Astrocyte (in vitro differentiated cells and primary cell): Measurements from ENCODE around the gene SPO11. TPM values are rescaled to one million over a fixed set of nuclear protein-coding genes. Genes with fewer than 3 reads are reported as not detected.

ENCODE experiments used
- DNase-seq: peaks from one replicate; pipeline ENCODE4 v3.0.0-alpha.2; 2010; ENCODE audit warnings: low read depth
- FAIRE-seq: peaks from 2 replicates; lab custom pipeline; 2011; peaks lifted over from hg19 to GRCh38; lab: Jason Lieb, UNC
- H2AFZ ChIP-seq: 2 replicates; pipeline ENCODE4 v1.6.0; 2012; ENCODE audit warnings: low read depth, low read length, inconsistent platforms
- H3K27ac ChIP-seq: 2 replicates; pipeline ENCODE4 v1.5.1; 2011; ENCODE audit warnings: low read depth, low read length, inconsistent platforms
- H3K27me3 ChIP-seq: 2 replicates; pipeline ENCODE4 v1.6.0; 2011; ENCODE audit warnings: low read length, inconsistent platforms; ENCODE audit not compliant: insufficient read depth
- H3K36me3 ChIP-seq: 2 replicates; pipeline ENCODE4 v1.5.1; 2011; ENCODE audit warnings: low read length, inconsistent platforms; ENCODE audit not compliant: insufficient read depth
- H3K4me1 ChIP-seq: 2 replicates; pipeline ENCODE4 v1.5.1; 2011; ENCODE audit warnings: low read length, inconsistent platforms; ENCODE audit not compliant: insufficient read depth
- H3K4me2 ChIP-seq: 2 replicates; pipeline ENCODE4 v1.6.0; 2012; ENCODE audit warnings: low read length, inconsistent platforms
- H3K4me3 ChIP-seq: 2 replicates; pipeline ENCODE4 v1.5.1; 2011; ENCODE audit warnings: low read depth, mild to moderate bottlenecking, low read length, inconsistent platforms; ENCODE audit not compliant: insufficient read depth
- H3K79me2 ChIP-seq: 2 replicates; pipeline ENCODE4 v1.6.0; 2012; ENCODE audit warnings: mild to moderate bottlenecking, low read length, inconsistent platforms; ENCODE audit not compliant: insufficient read depth
- H3K9ac ChIP-seq: 2 replicates; pipeline ENCODE4 v1.6.0; 2012; ENCODE audit warnings: mild to moderate bottlenecking, low read length, inconsistent platforms
- H3K9me3 ChIP-seq: 2 replicates; pipeline ENCODE4 v1.5.1; 2012; ENCODE audit warnings: low read depth, mild to moderate bottlenecking, low read length, inconsistent platforms; ENCODE audit not compliant: insufficient read depth
- H4K20me1 ChIP-seq: 2 replicates; pipeline ENCODE4 v1.6.0; 2012; ENCODE audit warnings: low read length, inconsistent platforms; ENCODE audit not compliant: insufficient read depth
- H3K27ac Mint-ChIP-seq: one replicate; pipeline ENCODE4 v1.8.0; 2021; ENCODE audit warnings: mild to moderate bottlenecking, mixed read lengths; ENCODE audit not compliant: unreplicated experiment
- H3K27me3 Mint-ChIP-seq: one replicate; pipeline ENCODE4 v1.8.0; 2021; ENCODE audit warnings: low read depth, mixed read lengths; ENCODE audit not compliant: unreplicated experiment
- H3K36me3 Mint-ChIP-seq: one replicate; pipeline ENCODE4 v1.8.0; 2021; ENCODE audit warnings: low read depth, mixed read lengths; ENCODE audit not compliant: unreplicated experiment
- H3K4me1 Mint-ChIP-seq: one replicate; pipeline ENCODE4 v1.8.0; 2021; ENCODE audit warnings: low read depth, mixed read lengths; ENCODE audit not compliant: unreplicated experiment
- H3K4me3 Mint-ChIP-seq: one replicate; pipeline ENCODE4 v1.8.0; 2021; ENCODE audit warnings: mild to moderate bottlenecking, moderate library complexity, mixed read lengths; ENCODE audit not compliant: unreplicated experiment
- H3K9me3 Mint-ChIP-seq: one replicate; pipeline ENCODE4 v1.8.0; 2021; ENCODE audit warnings: mild to moderate bottlenecking, mixed read lengths; ENCODE audit not compliant: unreplicated experiment
- EZH2 ChIP-seq: IDR thresholded peaks from 2 replicates; pipeline ENCODE4 v1.6.1; 2012; ENCODE audit warnings: mild to moderate bottlenecking, low read length, inconsistent platforms; ENCODE audit not compliant: insufficient read depth
- total RNA-seq: library from RNA; stranded (reverse); gene quantifications from 2 replicates; pipeline ENCODE4 v1.2.1, GENCODE V29; 2021
- TF ChIP-seq, protein P1 (sequence below): IDR thresholded peaks from 2 replicates; pipeline ENCODE4 v1.5.1; 2011; ENCODE audit warnings: low read depth, mild to moderate bottlenecking, inconsistent platforms, low read length, moderate library complexity; ENCODE audit not compliant: insufficient read depth

SPO11 gene
- total RNA-seq, 1 donor from 2014 or later = not detected

DNA sequence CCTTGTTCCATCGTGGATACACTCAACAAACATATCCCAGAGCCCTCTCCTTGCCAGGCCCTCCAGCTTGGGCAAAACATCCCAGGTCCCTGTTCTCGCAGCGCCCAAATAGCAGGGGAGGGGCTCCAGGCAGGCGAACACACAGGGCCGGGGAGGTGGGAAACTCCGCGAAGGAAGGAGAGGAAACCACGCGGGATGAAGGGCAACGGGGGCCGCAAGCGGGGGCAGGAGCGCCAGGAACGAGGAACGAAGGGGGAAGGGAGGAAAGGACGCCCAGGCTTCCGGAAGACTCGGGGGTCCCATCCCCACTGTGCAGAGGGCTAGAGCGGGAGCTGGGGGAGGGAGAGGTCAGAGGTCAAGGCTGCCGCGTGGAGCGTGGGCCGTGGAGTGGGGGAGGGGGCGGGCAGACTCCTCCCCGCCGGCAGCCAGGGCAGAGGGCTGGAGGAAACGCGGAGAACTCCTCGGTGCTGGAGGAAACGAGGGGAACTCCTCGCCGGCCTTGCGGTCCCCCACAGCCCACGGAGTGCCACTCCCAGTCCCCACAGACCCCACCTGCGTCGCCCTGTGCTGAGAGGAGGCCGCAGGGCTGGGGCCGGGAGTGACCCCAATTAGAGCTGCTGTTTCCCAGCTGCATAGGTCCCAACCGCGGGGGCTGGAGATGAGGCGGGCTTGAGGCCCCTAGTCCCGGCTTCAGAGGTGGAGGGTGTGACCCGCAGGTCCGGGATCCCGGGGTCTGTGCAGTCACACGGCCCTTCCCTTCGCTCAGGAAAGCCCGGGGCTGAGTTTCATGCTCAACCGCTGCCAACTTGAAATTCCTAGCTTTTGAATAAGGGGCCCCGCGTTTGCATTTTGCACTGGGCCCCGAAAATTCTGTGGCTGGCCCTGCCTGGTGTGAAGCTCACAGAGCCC lies 60.3 kb downstream of the SPO11 start:
- Histone ChIP-seq H3K27ac (no peak overlapping the region), H4K20me1 (peaks cover 20% of the 10 kb centered on the region), H3K27me3 (no peaks in the 10 kb centered on the region), H3K9me3 (no peaks in the 10 kb centered on the region), H3K4me1 (peaks cover 18% of the 10 kb centered on the region), H3K36me3 (no peaks in the 10 kb centered on the region), H2AFZ (peak overlapping the region; percentile 66), H3K9ac (peak overlapping the region; percentile 35), H3K4me2 (peak overlapping the region; percentile 73), H3K79me2 (peaks cover 28% of the 10 kb centered on the region), H3K4me3 (no peak overlapping the region)
- TF ChIP-seq, protein P1, sequence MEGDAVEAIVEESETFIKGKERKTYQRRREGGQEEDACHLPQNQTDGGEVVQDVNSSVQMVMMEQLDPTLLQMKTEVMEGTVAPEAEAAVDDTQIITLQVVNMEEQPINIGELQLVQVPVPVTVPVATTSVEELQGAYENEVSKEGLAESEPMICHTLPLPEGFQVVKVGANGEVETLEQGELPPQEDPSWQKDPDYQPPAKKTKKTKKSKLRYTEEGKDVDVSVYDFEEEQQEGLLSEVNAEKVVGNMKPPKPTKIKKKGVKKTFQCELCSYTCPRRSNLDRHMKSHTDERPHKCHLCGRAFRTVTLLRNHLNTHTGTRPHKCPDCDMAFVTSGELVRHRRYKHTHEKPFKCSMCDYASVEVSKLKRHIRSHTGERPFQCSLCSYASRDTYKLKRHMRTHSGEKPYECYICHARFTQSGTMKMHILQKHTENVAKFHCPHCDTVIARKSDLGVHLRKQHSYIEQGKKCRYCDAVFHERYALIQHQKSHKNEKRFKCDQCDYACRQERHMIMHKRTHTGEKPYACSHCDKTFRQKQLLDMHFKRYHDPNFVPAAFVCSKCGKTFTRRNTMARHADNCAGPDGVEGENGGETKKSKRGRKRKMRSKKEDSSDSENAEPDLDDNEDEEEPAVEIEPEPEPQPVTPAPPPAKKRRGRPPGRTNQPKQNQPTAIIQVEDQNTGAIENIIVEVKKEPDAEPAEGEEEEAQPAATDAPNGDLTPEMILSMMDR = no peak
- no peak for TF ChIP-seq EZH2
- FAIRE-seq = no peak
- peak overlapping the region; percentile 47 for H3K27ac Mint-ChIP-seq
- H3K4me3 Mint-ChIP-seq = no peak overlapping the region
- no peak for DNase-seq
- H3K9me3 Mint-ChIP-seq = no peaks in the 10 kb centered on the region
- H3K36me3 Mint-ChIP-seq = peaks cover 16% of the 10 kb centered on the region
- no peaks in the 10 kb centered on the region for H3K27me3 Mint-ChIP-seq
- peaks cover 19% of the 10 kb centered on the region for H3K4me1 Mint-ChIP-seq

DNA sequence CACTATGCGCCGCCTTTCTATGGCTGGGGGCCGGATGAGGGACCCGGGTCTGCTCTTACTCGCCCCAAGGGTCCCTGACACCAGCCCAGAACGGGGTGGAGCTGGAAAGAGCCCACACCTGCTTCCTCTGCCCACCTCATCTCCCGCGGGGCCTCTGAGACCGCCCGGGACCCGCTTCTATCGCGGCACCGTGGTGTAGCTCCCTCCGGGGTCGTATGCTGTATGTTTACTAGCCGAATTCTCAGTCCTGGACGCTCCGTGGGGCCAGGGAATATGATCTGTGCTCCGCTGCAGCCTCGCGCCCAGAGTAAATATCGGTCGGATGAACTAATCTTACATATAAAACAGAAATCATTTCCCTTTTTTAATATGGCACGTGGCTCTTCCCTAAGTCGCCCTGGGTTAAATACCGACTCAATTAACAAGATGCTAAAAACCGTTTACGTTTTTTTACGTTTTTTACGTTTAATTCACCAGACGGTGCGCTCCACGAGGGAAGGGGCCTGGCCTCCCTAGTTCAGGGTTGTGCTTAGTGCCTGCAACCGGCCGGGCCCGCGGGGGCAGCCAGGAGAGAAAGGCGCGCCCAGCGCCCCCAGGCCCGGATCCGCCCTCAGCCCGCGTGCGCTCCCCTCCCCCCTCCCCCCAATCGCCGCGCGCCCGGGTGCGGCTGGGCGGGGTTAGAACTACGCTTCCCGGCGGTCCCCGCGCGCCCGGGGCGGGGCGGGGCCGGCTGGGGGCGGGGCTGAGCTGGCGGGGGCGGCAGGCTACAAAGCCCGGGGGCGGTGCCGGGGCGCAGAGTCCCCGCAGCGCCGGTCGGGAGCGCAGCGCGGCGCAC lies 61.2 kb downstream of the SPO11 start, which contains the start of gene RBM38:
Gene RBM38, plus strand, starts transcription at position 793 of the 835 bp plus-strand sequence. CDS start 186 bp downstream, outside the sequence.
- Histone ChIP-seq H3K27me3 (no peaks in the 10 kb centered on the region), H4K20me1 (peaks cover 21% of the 10 kb centered on the region), H3K4me1 (peaks cover 25% of the 10 kb centered on the region), H3K27ac (no peak within 1 kb of the TSS), H3K4me3 (peak within 1 kb of the TSS; percentile 66), H3K9ac (peak within 1 kb of the TSS; percentile 79), H3K9me3 (no peaks in the 10 kb centered on the region), H3K79me2 (peaks cover 28% of the 10 kb centered on the region), H2AFZ (peak within 1 kb of the TSS; percentile 73), H3K36me3 (no peaks in the 10 kb centered on the region), H3K4me2 (peak within 1 kb of the TSS; percentile 84)
- Mint-ChIP-seq H3K27ac (peak within 1 kb of the TSS; percentile 70), H3K36me3 (peaks cover 13% of the 10 kb centered on the region), H3K27me3 (no peaks in the 10 kb centered on the region), H3K9me3 (no peaks in the 10 kb centered on the region), H3K4me1 (peaks cover 25% of the 10 kb centered on the region), H3K4me3 (peak within 1 kb of the TSS; percentile 89)
- TF ChIP-seq, protein P1 = no peak
- no peak for TF ChIP-seq EZH2
- DNase-seq (no peak), FAIRE-seq (no peak)
